Ovary (tissue), 9 donors: Measurements from ENCODE around the gene SERP1. TPM values are rescaled to one million over a fixed set of nuclear protein-coding genes. Genes with fewer than 3 reads are reported as not detected.

Experiments
- DNase-seq, 5 donors: peaks; one replicate each; pipeline ENCODE4 v3.0.0-alpha.2; 2019 to 2020
- H3K27ac ChIP-seq, 2 donors: fragments of 200-600 bp; one replicate each; pipeline versions ENCODE4 v1.5.1 to v1.8.0; 2019 to 2022
- H3K27me3 ChIP-seq: fragments of 200-600 bp; one replicate; pipeline ENCODE4 v1.8.0; 2022
- H3K36me3 ChIP-seq: fragments of 200-600 bp; sonication (generic); one replicate; pipeline ENCODE4 v1.5.1; 2019
- H3K4me1 ChIP-seq: one replicate; pipeline ENCODE4 v1.8.1; 2013; ENCODE audit warnings: mild to moderate bottlenecking, moderate library complexity; ENCODE audit not compliant: insufficient read depth
- H3K4me3 ChIP-seq: fragments of 200-600 bp; sonication (generic); one replicate; pipeline ENCODE4 v1.5.1; 2017
- H3K9me3 ChIP-seq, 2 donors: fragments of 200-600 bp in 1 of 2; sonication (generic) in 1 of 2; one replicate each; pipeline versions ENCODE4 v1.5.1 to v1.8.1; 2013 to 2019; ENCODE audit warnings: mild to moderate bottlenecking in 1 of 2, moderate library complexity in 1 of 2
- CTCF ChIP-seq, 3 donors: fragments of 450-650 bp in 2 of 3; fragments of 200-600 bp in 1 of 3; IDR thresholded peaks; one replicate each; pipeline versions ENCODE4 v1.5.1 to v1.8.0; 2016 to 2022; ENCODE audit warnings: antibody characterized with exemption in 3 of 3, mild to moderate bottlenecking in 1 of 3
- EP300 ChIP-seq: sonication (generic); formaldehyde crosslinking; IDR thresholded peaks from one replicate; pipeline ENCODE4 v1.6.1; 2017; ENCODE audit warnings: antibody characterized with exemption
- POLR2A ChIP-seq: fragments of 450-650 bp; IDR thresholded peaks from one replicate; pipeline ENCODE4 v1.6.1; 2017; ENCODE audit warnings: antibody characterized with exemption, mild to moderate bottlenecking, moderate library complexity
- WGBS, 3 donors: extraction: QIAGEN DNeasy Blood & Tissue Kit in 1 of 3; methylation state at CpG; one replicate each; pipeline versions ENCODE4 v1.1.5 to v1.1.7; 2013 to 2017; 5-methylcytosine and 5-hydroxymethylcytosine counted together
- intact Hi-C, 4 donors: fragments of 100-400 bp; cut with DNase I; formaldehyde crosslinking; loops; one replicate each; pipeline versions ENCODE4 v1.11.0 to v1.15.1; 2022 to 2023
- polyA plus RNA-seq, 2 donors: library from polyadenylated mRNA; stranded (reverse); fragments of 200-250 nt in 1 of 2; fragments of 350-450 nt in 1 of 2; fragmentation: Illumina TruSeq in 1 of 2; extraction: RNeasy Lipid Tissue Mini Kit (QIAGEN cat#74804) in 1 of 2; gene quantifications; one replicate each; pipeline ENCODE4 v1.2.3, GENCODE V29; 2013 to 2014
- total RNA-seq, 7 donors: library from RNA; depleted of rRNA in 2 of 7; stranded (reverse); fragments of >200 nt in 2 of 7; fragmentation: NEBNext Ultra II Directional in 3 of 7; extraction: Animal tissue kit (Norgen Biotek cat#: 25700) in 3 of 7; gene quantifications; one replicate each; pipeline versions ENCODE4 v1.1.0 to v1.2.4, GENCODE V29; 2016 to 2023
- donor health status: DM: no; HTN: no; CAD: no; lungs with moderate emphysema.
- donor health status: DM: no; HTN: no; CAD: no.
- donor health status: Bipolar disorder and iron deficiency.
- donor health status: DM: yes; HTN: yes; CAD: no.
- donor health status: DM: no; HTN: no; CAD: no.
- donor health status: DM: yes; HTN: yes; CAD: no.

Gene SERP1
- total and polyA plus RNA-seq, 9 donors, result 74.9 to 638 (median 113) TPM

GRCh38 chr3:150555859-150556436, 9.7 kb upstream of the SERP1 start:
- intact Hi-C loops, result no loop called here
- Histone ChIP-seq H3K27me3 (no peaks in the 10 kb centered on the region), H3K36me3 (no peaks in the 10 kb centered on the region), H3K27ac (no peak overlapping the region), H3K4me1 (no peaks in the 10 kb centered on the region), H3K9me3 (no peaks in the 10 kb centered on the region), H3K4me3 (no peak overlapping the region)
- TF ChIP-seq CTCF (IDR thresholded peaks at IDR 0.05) (no peak), POLR2A (no peak), EP300 (no peak)
- 91 to 97% (median 95%) methylated on average over 4 of the region's 4 CpGs for WGBS, 3 donors
- DNase-seq, result no peak

GRCh38 chr3:150547045-150547741, 897 bp upstream of the SERP1 start:
- peak overlapping the region; percentile 98 for H3K27ac ChIP-seq
- TF ChIP-seq POLR2A, result no peak
- TF ChIP-seq EP300, result no peak
- no peak for TF ChIP-seq CTCF (IDR thresholded peaks at IDR 0.05)
- H3K4me1 ChIP-seq, result peaks cover 2% of the 10 kb centered on the region
- H3K36me3 ChIP-seq, result no peaks in the 10 kb centered on the region
- H3K9me3 ChIP-seq, result no peaks in the 10 kb centered on the region
- 15 to 24% (median 17%) methylated on average over 7 of the region's 7 CpGs for WGBS, 3 donors
- intact Hi-C loops, result loop anchor here in 2 of 4 donors (2.0 to 10.0 kb wide), 2 partner anchors 58 to 138 kb away; partner anchors contain the start of genes SELENOT (in 1 of the 2) and TSC22D2 (in 1 of the 2)
- DNase-seq, result no peak
- H3K4me3 ChIP-seq, result peak overlapping the region; percentile 76
- H3K27me3 ChIP-seq, result no peaks in the 10 kb centered on the region

GRCh38 chr3:150545419-150546225, 674 bp downstream of the SERP1 start:
- TF ChIP-seq POLR2A (no peak), CTCF (IDR thresholded peaks at IDR 0.05) (no peak), EP300 (no peak)
- no peaks in the 10 kb centered on the region for H3K36me3 ChIP-seq
- no peaks in the 10 kb centered on the region for H3K9me3 ChIP-seq
- no peaks in the 10 kb centered on the region for H3K27me3 ChIP-seq
- intact Hi-C loops, result loop anchor here in 2 of 4 donors (2.0 to 10.0 kb wide), 2 partner anchors 59 to 137 kb away; partner anchors contain the start of genes SELENOT (in 1 of the 2) and TSC22D2 (in 1 of the 2)
- 0 to 1% (median 1%) methylated on average over 41 to 54 of the region's 54 CpGs for WGBS, 3 donors
- H3K4me1 ChIP-seq, result peaks cover 2% of the 10 kb centered on the region
- H3K4me3 ChIP-seq, result peak overlapping the region; percentile 76
- no peak for DNase-seq
- H3K27ac ChIP-seq, result peak overlapping the region; percentile 98

GRCh38 chr3:150544726-150545125, 1.6 kb downstream of the SERP1 start:
- DNase-seq, result no peak
- H3K36me3 ChIP-seq, result no peaks in the 10 kb centered on the region
- TF ChIP-seq EP300 (no peak), CTCF (IDR thresholded peaks at IDR 0.05) (no peak)
- peak overlapping the region in 1 of 2 donors; percentile 98 for H3K27ac ChIP-seq
- H3K9me3 ChIP-seq, result no peaks in the 10 kb centered on the region
- peak overlapping the region; percentile 76 for H3K4me3 ChIP-seq
- intact Hi-C loops, result loop anchor here in 1 of 4 donors (10.0 kb wide), 1 partner anchor 60 kb away; the partner anchor contains the start of gene SELENOT
- H3K27me3 ChIP-seq, result no peaks in the 10 kb centered on the region
- 0% methylated on average over 1 of the region's 1 CpG for WGBS, 3 donors
- H3K4me1 ChIP-seq, result peaks cover 2% of the 10 kb centered on the region
